ENCODE data around the gene ELK4.

- no peak for TF ChIP-seq CTCF (IDR thresholded peaks at IDR 0.05; ENCODE audit: low read length)
- no peak for TF ChIP-seq EZH2 (optimal IDR thresholded peaks at IDR 0.05; ENCODE audit: low read depth, low read length)
- no peak for TF ChIP-seq EZH2phosphoT487 (IDR thresholded peaks at IDR 0.05; ENCODE audit: low read length)
Observed at GRCh38 chr1:205578780-205579571, 52.8 kb downstream of the ELK4 start.

All from MM.1S (cell line).